GM21528 (cell line): ENCODE measurements around the gene TSPY4.
"Not testable (repeated sequence)": the region's sequence is repeated elsewhere in the genome, so short reads cannot be mapped to it uniquely, and the experiment has no call there.

Source experiments
- ATAC-seq: cut with Tn5 transposase; IDR thresholded peaks from one replicate; pipeline ENCODE4 v1.9.1; 2021; ENCODE audit warnings: mild to moderate bottlenecking, moderate library complexity; ENCODE audit not compliant: unreplicated experiment, low FRiP score

The TSPY4 gene, protein sequence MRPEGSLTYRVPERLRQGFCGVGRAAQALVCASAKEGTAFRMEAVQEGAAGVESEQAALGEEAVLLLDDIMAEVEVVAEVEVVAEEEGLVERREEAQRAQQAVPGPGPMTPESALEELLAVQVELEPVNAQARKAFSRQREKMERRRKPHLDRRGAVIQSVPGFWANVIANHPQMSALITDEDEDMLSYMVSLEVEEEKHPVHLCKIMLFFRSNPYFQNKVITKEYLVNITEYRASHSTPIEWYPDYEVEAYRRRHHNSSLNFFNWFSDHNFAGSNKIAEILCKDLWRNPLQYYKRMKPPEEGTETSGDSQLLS

DNA sequence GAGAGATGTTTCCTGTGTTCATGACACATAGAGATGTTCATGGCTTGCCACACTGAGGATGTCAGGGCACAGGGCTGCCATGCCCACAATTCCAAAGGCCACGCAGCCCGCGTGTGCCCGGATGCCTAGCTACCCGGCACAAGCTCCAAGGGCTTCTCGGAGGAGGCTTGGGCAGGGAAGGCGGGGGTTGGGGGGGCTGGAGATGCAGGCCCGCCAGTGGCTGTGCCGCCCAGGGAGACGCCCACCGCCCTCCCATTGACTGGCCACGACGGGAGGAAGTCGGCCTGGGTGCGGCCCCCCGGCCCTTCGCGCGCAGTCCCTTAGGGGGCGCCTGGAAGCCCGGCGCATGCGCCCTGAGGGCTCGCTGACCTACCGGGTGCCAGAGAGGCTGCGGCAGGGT, at the start of gene TSPY4:
TSPY4 (plus strand) TSS at position 301 of the 400 bp plus-strand sequence; CDS start at position 347, 46 bp downstream.
- ATAC-seq: not testable (repeated sequence)

DNA sequence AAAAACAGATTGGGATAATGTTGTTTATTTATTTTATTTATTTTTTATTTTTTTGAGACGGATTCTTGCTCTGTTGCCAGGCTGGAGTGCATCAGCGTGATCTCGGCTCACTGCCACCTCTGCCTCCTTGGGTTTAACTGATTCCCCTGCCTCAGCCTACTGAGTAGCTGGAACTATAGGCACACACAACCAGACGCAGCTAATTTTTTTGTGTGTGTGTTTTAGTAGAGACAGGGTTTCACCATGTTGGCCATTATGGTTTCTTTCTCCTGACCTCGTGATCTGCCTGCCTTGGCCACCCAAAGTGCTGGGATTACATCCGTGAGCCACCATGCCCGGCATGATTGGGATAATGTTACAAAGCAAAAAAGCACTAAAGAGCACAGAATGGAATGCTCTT, 16.3 kb upstream of the TSPY4 start:
- no peak for ATAC-seq

DNA sequence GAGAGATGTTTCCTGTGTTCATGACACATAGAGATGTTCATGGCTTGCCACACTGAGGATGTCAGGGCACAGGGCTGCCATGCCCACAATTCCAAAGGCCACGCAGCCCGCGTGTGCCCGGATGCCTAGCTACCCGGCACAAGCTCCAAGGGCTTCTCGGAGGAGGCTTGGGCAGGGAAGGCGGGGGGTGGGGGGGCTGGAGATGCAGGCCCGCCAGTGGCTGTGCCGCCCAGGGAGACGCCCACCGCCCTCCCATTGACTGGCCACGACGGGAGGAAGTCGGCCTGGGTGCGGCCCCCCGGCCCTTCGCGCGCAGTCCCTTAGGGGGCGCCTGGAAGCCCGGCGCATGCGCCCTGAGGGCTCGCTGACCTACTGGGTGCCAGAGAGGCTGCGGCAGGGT, 20.2 kb downstream of the TSPY4 start, which contains the start of gene TSPY8:
TSPY8 (plus strand) TSS at position 301 of the 400 bp plus-strand sequence; CDS start at position 347, 46 bp downstream.
- not testable (repeated sequence) for ATAC-seq
